Smooth muscle cell (in vitro differentiated cells): Measurements from ENCODE around the gene MAMDC2. TPM values are rescaled to one million over a fixed set of nuclear protein-coding genes. Genes with fewer than 3 reads are reported as not detected.
A peak's percentile ranks its signal among the peaks of the same experiment; 100 is the strongest.

Experiments used
- DNase-seq: peaks from one replicate; lab custom pipeline; 2025; ENCODE audit not compliant: unreplicated experiment; lab: John Stamatoyannopoulos, UW
- H2AFZ ChIP-seq: fragments of 200-600 bp; sonication (generic); 2 replicates; pipeline ENCODE4 v1.6.0; 2016; ENCODE audit warnings: antibody characterized with exemption, low read depth, mild to moderate bottlenecking
- H3F3A ChIP-seq: fragments of 200-600 bp; sonication (generic); 2 replicates; pipeline ENCODE4 v1.6.0; 2017; ENCODE audit warnings: antibody characterized with exemption, low read depth
- H3K27ac ChIP-seq: fragments of 200-600 bp; sonication (generic); 2 replicates; pipeline ENCODE4 v1.5.1; 2016; ENCODE audit warnings: low read depth, mild to moderate bottlenecking
- H3K27me3 ChIP-seq: fragments of 200-600 bp; sonication (generic); 2 replicates; pipeline ENCODE4 v1.6.1; 2016; ENCODE audit warnings: low read depth, mild to moderate bottlenecking
- H3K36me3 ChIP-seq: fragments of 200-600 bp; sonication (generic); 2 replicates; pipeline ENCODE4 v1.5.1; 2016; ENCODE audit warnings: low read depth
- H3K4me1 ChIP-seq: fragments of 200-600 bp; sonication (generic); 2 replicates; pipeline ENCODE4 v1.5.1; 2016; ENCODE audit warnings: low read depth
- H3K4me2 ChIP-seq: fragments of 200-600 bp; sonication (generic); 2 replicates; pipeline ENCODE4 v1.6.0; 2016; ENCODE audit warnings: mild to moderate bottlenecking
- H3K4me3 ChIP-seq: fragments of 200-600 bp; sonication (generic); 2 replicates; pipeline ENCODE4 v1.5.1; 2016; ENCODE audit warnings: mild to moderate bottlenecking
- H3K79me2 ChIP-seq: fragments of 200-600 bp; sonication (generic); 2 replicates; pipeline ENCODE4 v1.6.0; 2016; ENCODE audit warnings: low read depth, mild to moderate bottlenecking
- H3K9ac ChIP-seq: fragments of 200-600 bp; sonication (generic); 2 replicates; pipeline ENCODE4 v1.6.0; 2016; ENCODE audit warnings: low read depth
- H3K9me3 ChIP-seq: fragments of 200-600 bp; sonication (generic); replicated peaks from 2 replicates; pipeline ENCODE4 v1.5.1; 2016; ENCODE audit warnings: low read depth
- H4K20me1 ChIP-seq: fragments of 200-600 bp; sonication (generic); 2 replicates; pipeline ENCODE4 v1.6.0; 2016; ENCODE audit warnings: low read depth
- WGBS: methylation state at CpG from one replicate; pipeline ENCODE4 v1.1.7; 2016; ENCODE audit warnings: low lambda C conversion rate; 5-methylcytosine and 5-hydroxymethylcytosine counted together
- polyA plus RNA-seq: library from polyadenylated mRNA; unstranded; fragments of >200 nt; fragmentation: Nextera tagmentation; extraction: Ambion mirVana; gene quantifications from 2 replicates; pipeline ENCODE4 v1.2.1, GENCODE V29; 2016
- total RNA-seq: library from RNA; depleted of rRNA; stranded (reverse); fragments of >200 nt; gene quantifications from 2 replicates; pipeline ENCODE4 v1.2.3, GENCODE V29; 2014
- TF ChIP-seq, protein P1 (sequence below): fragments of 200-600 bp; sonication (generic); IDR thresholded peaks from 2 replicates; pipeline ENCODE4 v1.5.1; 2017; ENCODE audit warnings: borderline replicate concordance, mild to moderate bottlenecking, antibody characterized with exemption; ENCODE audit not compliant: insufficient read depth, poor library complexity, severe bottlenecking

Gene MAMDC2
- total and polyA plus RNA-seq, 2 experiments from 2014 or later, result 8.2 to 13.0 TPM

GRCh38 chr9:70012569-70012968 is 31.1 kb upstream of the MAMDC2 start:
- TF ChIP-seq, protein P1, sequence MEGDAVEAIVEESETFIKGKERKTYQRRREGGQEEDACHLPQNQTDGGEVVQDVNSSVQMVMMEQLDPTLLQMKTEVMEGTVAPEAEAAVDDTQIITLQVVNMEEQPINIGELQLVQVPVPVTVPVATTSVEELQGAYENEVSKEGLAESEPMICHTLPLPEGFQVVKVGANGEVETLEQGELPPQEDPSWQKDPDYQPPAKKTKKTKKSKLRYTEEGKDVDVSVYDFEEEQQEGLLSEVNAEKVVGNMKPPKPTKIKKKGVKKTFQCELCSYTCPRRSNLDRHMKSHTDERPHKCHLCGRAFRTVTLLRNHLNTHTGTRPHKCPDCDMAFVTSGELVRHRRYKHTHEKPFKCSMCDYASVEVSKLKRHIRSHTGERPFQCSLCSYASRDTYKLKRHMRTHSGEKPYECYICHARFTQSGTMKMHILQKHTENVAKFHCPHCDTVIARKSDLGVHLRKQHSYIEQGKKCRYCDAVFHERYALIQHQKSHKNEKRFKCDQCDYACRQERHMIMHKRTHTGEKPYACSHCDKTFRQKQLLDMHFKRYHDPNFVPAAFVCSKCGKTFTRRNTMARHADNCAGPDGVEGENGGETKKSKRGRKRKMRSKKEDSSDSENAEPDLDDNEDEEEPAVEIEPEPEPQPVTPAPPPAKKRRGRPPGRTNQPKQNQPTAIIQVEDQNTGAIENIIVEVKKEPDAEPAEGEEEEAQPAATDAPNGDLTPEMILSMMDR, result no peak
- Histone ChIP-seq H3K4me3 (no peak overlapping the region), H3F3A (no peaks in the 10 kb centered on the region), H3K27me3 (no peaks in the 10 kb centered on the region), H3K4me2 (no peak overlapping the region), H4K20me1 (no peaks in the 10 kb centered on the region), H2AFZ (no peak overlapping the region), H3K9ac (no peak overlapping the region), H3K79me2 (no peaks in the 10 kb centered on the region), H3K9me3 (no peaks in the 10 kb centered on the region), H3K27ac (no peak overlapping the region), H3K4me1 (no peaks in the 10 kb centered on the region), H3K36me3 (no peaks in the 10 kb centered on the region)
- no peak for DNase-seq
- WGBS, result 71% methylated on average over 1 of the region's 1 CpG

DNA sequence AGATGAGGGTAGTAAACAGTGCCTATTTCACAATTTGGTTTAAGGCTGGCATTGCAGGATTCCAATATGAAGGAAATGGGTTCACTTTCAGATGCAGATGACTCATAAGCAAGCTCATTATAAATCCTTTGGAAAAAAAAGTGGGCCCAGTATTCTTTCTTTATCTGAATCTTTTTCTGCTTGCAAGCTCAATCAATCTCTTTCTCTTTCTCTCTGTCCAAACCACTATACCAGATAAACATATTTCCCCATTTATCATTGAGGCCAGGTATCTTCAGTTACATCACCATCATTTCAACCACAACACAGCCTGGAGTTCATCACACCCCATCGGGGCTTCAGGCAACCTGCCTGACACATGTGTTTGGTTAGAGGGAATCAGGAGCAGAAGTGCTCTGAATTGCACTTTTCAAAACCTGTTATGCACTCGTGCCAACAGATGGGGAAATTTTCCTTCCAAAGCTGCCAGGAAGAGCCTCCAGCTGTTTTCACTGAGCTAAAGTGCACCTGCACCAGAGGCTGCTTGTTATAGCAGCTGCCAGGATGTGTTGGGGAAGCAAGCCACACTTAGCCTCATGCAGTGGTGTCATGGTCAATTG is 30.0 kb upstream of the MAMDC2 start:
- Histone ChIP-seq H3K4me2 (no peak overlapping the region), H4K20me1 (no peaks in the 10 kb centered on the region), H3K79me2 (no peaks in the 10 kb centered on the region), H3K9me3 (no peaks in the 10 kb centered on the region), H2AFZ (no peak overlapping the region), H3K27me3 (no peaks in the 10 kb centered on the region), H3F3A (no peaks in the 10 kb centered on the region), H3K9ac (no peak overlapping the region), H3K36me3 (no peaks in the 10 kb centered on the region), H3K27ac (no peak overlapping the region), H3K4me1 (no peaks in the 10 kb centered on the region), H3K4me3 (no peak overlapping the region)
- 64% methylated on average over 2 of the region's 2 CpGs for WGBS
- TF ChIP-seq, protein P1, result no peak
- no peak for DNase-seq

GRCh38 chr9:70015099-70015498 is 28.5 kb upstream of the MAMDC2 start:
- H3K79me2 ChIP-seq, result no peaks in the 10 kb centered on the region
- H3K36me3 ChIP-seq, result no peaks in the 10 kb centered on the region
- no peak overlapping the region for H3K4me2 ChIP-seq
- 74% methylated on average over 1 of the region's 1 CpG for WGBS
- TF ChIP-seq, protein P1, result no peak
- no peaks in the 10 kb centered on the region for H4K20me1 ChIP-seq
- no peak overlapping the region for H2AFZ ChIP-seq
- no peaks in the 10 kb centered on the region for H3F3A ChIP-seq
- no peak for DNase-seq
- no peak overlapping the region for H3K27ac ChIP-seq
- no peaks in the 10 kb centered on the region for H3K4me1 ChIP-seq
- H3K9ac ChIP-seq, result no peak overlapping the region
- no peak overlapping the region for H3K4me3 ChIP-seq
- no peaks in the 10 kb centered on the region for H3K27me3 ChIP-seq
- H3K9me3 ChIP-seq, result no peaks in the 10 kb centered on the region

GRCh38 chr9:70020217-70020616 is 23.4 kb upstream of the MAMDC2 start:
- Histone ChIP-seq H3K4me3 (no peak overlapping the region), H3K79me2 (no peaks in the 10 kb centered on the region), H3K27ac (peak overlapping the region; percentile 89), H3K27me3 (no peaks in the 10 kb centered on the region), H3K4me1 (peaks cover 5% of the 10 kb centered on the region), H4K20me1 (no peaks in the 10 kb centered on the region), H3K36me3 (no peaks in the 10 kb centered on the region), H3K9me3 (no peaks in the 10 kb centered on the region), H3K4me2 (no peak overlapping the region), H3F3A (no peaks in the 10 kb centered on the region), H2AFZ (no peak overlapping the region), H3K9ac (peak overlapping the region; percentile 46)
- no peak for DNase-seq
- TF ChIP-seq, protein P1, result no peak
- WGBS, result 86% methylated on average over 5 of the region's 5 CpGs
